ENCODE results near the gene ADNP2.
"Not testable (repeated sequence)": the region's sequence is repeated elsewhere in the genome, so short reads cannot be mapped to it uniquely, and the experiment has no call there.

Gene ADNP2

GRCh38 chr18:80145196-80145804, 36.2 kb downstream of the ADNP2 start:
- no peak for DNase-seq

- no peak for DNase-seq
Observed at GRCh38 chr18:80147037-80147417, 38.0 kb downstream of the ADNP2 start.

GRCh38 chr18:80147418-80148325, 38.6 kb downstream of the ADNP2 start:
- DNase-seq: peak; percentile 83

GRCh38 chr18:80148326-80149199, 39.5 kb downstream of the ADNP2 start:
- no peak for DNase-seq

GRCh38 chr18:80149667-80150066, 40.6 kb downstream of the ADNP2 start:
- DNase-seq: no peak

GRCh38 chr18:80154293-80154692, 45.2 kb downstream of the ADNP2 start:
- DNase-seq: no peak

GRCh38 chr18:80157708-80158343, 48.8 kb downstream of the ADNP2 start:
- peak; percentile 59 for DNase-seq

GRCh38 chr18:80158365-80158764, 49.3 kb downstream of the ADNP2 start:
- no peak for DNase-seq

- DNase-seq: peak; percentile 31
Observed at GRCh38 chr18:80159713-80160636, 50.9 kb downstream of the ADNP2 start.

- DNase-seq: no peak
Observed at GRCh38 chr18:80161781-80162417, 52.8 kb downstream of the ADNP2 start.

- DNase-seq: no peak
Observed at GRCh38 chr18:80163183-80163582, 54.1 kb downstream of the ADNP2 start.

GRCh38 chr18:80164727-80165355, 55.8 kb downstream of the ADNP2 start:
- DNase-seq: not testable (repeated sequence)

- no peak for DNase-seq
Observed at GRCh38 chr18:80166240-80166639, 57.2 kb downstream of the ADNP2 start.

- DNase-seq: no peak
Observed at GRCh38 chr18:80166725-80167124, 57.7 kb downstream of the ADNP2 start.

GRCh38 chr18:80167331-80167730, 58.3 kb downstream of the ADNP2 start:
- no peak for DNase-seq

GRCh38 chr18:80167931-80168330, 58.9 kb downstream of the ADNP2 start:
- DNase-seq: no peak

- DNase-seq: peak; percentile 60
Observed at GRCh38 chr18:80168346-80168745, 59.3 kb downstream of the ADNP2 start.

- DNase-seq: no peak
Observed at GRCh38 chr18:80168982-80169381, 59.9 kb downstream of the ADNP2 start.

GRCh38 chr18:80169607-80170006, 60.5 kb downstream of the ADNP2 start:
- DNase-seq: peak; percentile 23

GRCh38 chr18:80170395-80171053, 61.5 kb downstream of the ADNP2 start:
- no peak for DNase-seq
